HG03469 (cell line): Measurements from ENCODE around the gene TRAPPC12.

Source experiments
- ATAC-seq: cut with Tn5 transposase; IDR thresholded peaks from one replicate; pipeline ENCODE4 v1.9.1; 2021; ENCODE audit warnings: mild to moderate bottlenecking, moderate library complexity, moderate number of reproducible peaks; ENCODE audit not compliant: unreplicated experiment

TRAPPC12 gene

DNA sequence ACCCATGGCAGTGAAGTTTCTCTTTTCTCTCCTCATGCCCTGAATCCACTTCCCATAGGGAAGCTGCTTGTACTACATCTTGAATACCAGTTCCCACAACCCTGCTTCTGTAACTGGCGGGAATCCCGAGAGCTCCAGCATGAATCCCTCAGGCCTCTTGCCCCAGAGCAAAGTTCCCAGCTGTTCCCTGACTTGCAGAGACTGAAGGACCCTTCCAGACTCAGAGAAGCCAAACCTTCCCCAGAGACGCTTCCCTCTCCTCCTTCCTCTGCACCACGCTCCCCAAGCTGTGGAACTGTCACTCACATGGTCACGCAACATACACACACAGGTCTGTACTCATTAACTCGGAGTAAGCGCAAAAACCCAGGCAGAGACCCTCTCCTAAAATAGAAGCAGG lies 26.4 kb downstream of the TRAPPC12 start:
- ATAC-seq = no peak

DNA sequence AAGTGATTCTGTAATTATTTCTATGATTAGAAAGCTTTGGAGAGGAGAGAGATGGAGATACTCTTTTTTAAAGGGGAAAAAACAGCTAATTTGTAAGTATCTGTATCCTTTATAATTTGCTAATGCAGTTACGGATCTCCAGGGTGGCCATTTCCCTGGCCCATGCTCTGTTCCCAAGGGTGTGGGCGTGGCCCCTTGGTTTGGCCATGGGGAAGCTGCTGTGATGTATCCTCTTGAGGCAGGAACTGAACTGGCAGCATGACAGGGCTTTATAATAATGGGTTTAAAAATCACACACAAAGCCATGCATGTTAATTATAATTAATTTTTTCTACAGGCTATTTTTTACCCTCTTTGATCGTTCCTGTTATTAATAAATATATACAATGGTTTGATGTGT lies 27.0 kb downstream of the TRAPPC12 start:
- no peak for ATAC-seq

DNA sequence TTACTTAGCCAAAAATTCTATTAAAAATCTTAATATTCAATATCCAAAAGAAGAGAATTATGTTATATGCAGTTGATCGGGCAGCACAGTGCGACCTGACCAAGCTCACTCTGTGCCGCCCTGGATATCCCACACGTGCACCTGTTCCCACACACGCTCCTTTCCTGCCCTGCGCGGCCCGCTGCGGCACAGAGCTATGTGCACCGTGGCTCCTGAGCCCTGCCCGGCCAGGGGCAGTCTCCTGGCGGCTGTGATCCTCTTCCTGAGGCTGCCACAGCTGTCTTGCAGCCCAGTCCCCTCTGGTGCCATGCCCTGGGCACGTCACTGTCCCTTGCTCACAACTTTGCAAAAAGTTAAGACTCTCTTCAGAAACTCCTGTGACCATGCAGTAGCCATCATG lies 29.3 kb downstream of the TRAPPC12 start:
- ATAC-seq = no peak

DNA sequence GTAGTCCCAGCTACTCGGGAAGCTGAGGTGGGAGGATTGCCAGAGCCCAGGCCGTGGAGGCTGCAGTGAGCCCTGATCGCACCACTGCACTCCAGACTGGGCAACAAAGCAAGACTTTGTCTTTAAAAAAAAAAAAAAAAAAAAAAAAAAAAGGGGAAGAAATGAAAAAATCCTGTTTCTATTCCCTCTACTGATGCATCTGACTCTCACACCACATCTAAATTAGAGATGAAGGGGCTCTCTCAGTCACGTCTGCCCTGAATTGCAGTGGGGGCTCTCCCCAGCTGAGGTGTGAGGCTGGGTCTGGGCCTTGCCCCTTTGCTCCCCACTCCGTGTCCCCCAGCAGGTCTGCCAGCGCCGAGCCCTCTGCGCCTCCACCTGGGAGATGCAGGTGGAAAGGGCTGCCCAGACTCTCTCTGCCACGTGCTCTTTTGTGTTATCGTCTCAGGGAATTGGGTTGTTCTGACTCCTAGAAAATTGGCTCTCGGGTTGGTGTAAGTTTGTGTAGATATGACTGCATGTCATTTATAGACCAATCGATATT lies 30.2 kb downstream of the TRAPPC12 start:
- no peak for ATAC-seq

DNA sequence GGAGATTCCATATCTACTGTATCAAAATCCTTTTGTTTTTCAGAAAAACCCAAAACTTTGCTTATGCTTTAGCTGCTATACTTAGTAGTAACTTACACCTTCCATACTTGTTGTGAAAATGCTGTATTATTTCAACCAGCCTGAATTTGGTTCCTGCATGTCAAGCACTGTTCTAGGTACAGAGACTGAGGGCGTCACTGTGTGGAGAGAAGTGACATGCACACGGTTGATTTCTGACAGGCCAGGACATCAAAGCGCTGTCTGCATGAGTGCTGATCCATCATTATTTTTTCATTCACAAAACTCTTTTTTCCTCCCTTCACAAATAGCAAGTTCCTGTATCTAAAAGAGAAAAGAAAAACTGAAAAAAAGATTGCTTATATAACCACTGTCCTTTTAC lies 31.6 kb downstream of the TRAPPC12 start:
- no peak for ATAC-seq

DNA sequence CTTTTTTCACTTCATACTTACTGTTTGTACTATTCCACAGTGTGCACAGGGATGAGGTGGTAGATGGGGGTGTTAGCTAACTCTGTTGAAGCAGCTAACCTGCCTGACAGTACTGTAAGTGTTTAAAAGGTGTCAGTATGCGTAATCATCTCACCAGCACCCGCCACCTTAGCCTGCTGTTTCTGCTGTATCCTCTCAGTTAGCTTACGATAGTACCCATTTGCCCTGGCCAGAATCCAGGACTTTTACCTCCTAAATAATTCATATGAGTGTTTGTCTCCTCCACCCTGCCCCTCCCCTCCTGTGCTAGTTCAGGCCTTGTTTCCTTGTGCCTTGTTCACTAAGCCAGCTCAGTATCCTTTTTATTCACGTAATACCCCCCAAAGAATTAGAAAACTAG lies 34.2 kb downstream of the TRAPPC12 start:
- ATAC-seq = no peak

DNA sequence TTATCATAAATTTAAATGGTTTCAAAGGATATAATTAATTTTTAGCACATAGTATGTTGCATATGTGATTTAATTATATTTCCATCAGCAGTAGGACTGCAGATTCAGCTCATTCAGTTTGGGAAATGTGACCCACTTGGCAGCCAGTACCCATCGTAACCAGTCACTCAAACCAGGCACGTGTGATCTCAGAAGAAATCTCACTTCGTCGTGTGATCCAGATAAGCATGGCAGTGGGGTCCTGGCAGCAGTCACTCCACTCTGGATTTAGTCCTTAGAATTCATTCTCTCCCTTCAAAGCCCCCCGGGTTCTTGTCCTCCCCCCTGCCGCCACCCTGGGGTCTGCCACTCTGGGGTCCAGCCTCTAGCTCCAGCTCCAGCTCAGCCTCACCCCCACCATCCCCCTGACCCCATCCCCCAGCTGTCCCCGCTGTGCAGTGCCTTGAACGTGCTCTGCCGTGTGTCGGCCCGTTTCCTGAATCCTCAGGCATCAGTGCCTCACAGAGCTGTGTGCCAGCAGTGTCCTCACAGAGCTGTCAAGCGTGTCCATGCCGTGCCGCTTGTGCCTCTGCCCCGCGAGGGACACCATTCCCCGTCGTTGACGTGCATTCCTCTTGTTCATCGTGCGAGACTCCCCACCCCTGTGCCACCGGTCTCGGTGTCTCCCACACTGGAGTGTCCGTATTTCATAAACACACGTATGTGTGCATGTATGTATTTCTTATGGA lies 34.8 kb downstream of the TRAPPC12 start:
- ATAC-seq = no peak

DNA sequence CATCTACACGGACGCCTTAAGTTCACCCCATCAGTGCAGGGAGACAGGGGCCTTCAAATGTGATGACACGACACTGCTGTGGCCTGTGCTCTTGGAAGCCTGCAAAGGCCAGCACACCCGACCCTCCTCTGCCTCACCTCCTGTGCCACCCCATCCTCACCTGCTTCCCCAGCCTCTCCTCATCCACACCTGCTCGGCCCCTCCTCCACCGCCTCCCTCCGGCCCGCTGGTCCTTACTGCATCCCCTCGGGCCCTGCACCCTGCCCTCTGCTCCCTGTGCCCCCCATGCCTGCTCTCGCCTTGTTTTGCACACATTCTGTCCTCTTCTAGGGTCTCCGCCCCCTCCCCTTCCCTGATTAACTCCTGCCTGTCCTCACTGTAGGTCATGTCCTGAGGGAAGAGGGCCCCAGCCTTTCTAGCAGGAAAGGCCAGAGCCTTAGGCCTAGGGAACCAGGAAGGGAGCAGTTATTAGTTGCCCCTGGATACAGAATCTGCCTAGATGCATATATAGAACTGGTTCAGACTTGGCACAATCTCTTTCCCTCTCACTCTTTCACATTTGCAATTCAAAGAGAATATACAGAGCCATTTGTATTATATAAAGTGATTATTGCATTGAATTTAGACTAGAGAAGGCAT lies 39.4 kb downstream of the TRAPPC12 start:
- no peak for ATAC-seq

DNA sequence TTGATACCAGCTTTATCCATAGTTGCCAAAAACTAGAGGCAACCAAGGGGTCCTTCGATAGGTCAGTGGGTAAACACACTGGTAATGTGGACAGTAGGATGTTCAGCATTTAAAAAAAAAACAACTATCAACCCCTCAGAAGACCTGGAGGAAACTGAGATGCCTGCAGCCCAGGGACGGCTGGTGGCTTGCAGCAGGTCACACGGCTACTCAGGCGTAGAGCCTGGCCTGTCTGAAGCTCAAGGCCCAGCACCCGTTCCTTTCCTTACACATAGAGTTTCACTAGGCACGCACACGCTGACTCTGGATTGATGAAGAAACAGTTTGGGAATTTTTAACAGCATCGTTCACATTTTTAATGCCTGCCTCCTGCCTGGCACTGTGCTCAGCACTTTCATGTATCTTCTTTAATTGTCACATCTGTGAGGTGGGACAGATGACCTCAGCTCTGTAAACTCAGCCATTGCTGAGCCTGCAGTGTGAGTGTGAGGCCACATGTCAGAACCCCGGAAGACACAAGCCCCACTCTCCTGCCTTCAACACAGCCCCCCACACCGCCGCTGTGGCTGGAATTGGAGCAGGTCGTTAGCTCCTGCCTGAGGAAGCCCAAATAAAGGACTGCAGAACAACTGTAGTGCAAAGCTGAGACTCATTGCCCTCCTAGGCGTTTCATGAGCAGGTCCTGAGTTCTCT lies 40.7 kb downstream of the TRAPPC12 start:
- no peak for ATAC-seq

DNA sequence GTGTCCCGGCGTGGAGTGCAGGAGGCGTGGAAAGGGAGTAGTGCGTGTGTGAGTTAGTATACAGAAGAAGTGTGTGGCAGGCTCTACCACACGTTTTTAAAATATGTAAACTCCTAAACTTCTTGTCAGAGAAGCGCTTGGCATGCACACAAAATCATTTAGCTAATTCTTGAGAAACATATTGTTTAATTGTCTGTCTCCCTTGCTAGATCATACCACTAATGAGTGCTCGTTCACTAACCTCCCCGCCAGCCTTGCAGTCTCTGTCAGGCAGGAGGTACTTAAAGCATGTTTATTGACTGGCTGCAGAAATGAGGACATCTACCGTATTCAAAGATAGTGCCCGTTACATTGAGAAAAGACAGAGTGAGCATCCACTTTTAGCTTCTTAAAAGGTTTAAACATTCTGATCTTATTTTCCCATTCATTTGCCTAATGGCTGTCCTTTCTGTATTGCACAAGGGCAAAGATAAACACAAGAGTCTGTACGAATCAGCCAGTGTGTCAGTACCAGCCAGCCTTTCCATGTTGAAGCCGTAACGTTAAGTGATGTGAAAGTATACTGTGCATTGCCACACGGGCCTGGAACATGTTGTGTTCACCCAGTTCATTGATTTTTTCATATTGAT lies 41.4 kb downstream of the TRAPPC12 start:
- ATAC-seq = no peak

DNA sequence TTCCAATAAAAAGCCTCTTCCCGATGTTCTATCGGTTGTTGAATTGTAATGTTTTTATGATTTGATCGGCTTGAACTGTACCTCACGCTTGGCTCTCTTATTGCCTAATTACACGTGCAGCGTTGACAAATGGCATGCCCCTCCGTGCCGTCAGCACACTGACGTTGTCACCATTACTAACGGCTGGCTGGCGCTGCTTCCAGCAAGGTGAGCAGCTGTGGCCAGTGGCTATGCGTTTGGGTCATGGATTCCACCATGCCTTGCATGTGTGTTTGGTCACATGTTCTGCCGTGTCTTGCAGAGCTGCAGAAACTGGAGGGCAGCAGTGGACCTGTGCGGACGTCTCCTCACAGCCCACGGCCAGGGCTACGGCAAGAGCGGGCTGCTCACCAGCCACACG lies 42.1 kb downstream of the TRAPPC12 start:
- no peak for ATAC-seq

DNA sequence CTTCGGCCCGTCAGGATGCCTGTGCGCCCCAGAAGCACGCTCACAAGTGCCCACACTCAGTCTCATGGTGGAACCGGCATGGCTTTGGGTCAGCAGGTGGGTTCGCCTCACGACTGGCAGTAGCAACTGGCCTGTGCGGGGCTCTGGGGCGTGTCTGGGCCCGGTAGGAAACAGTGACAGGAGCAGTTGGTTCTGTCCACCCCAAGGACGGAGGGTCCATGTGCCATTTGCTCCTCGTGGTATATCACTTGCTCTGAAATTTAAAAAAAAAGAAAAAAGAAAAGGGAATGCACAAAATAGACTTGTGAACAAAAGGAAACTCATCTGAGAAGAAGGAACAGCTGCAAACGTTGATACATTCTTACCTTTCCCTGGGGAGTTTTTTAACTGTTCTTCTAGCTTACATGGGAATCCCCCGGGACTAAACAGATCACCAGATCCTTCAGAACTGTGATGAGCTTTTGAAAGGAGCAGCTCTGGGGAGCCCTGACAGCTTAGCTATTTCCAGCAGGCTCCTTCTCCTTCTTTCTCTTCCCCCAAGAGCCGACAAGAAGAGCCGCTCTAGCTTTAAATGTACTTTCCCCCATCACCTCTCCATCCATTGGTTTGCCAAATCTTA lies 42.8 kb downstream of the TRAPPC12 start:
- ATAC-seq = no peak

DNA sequence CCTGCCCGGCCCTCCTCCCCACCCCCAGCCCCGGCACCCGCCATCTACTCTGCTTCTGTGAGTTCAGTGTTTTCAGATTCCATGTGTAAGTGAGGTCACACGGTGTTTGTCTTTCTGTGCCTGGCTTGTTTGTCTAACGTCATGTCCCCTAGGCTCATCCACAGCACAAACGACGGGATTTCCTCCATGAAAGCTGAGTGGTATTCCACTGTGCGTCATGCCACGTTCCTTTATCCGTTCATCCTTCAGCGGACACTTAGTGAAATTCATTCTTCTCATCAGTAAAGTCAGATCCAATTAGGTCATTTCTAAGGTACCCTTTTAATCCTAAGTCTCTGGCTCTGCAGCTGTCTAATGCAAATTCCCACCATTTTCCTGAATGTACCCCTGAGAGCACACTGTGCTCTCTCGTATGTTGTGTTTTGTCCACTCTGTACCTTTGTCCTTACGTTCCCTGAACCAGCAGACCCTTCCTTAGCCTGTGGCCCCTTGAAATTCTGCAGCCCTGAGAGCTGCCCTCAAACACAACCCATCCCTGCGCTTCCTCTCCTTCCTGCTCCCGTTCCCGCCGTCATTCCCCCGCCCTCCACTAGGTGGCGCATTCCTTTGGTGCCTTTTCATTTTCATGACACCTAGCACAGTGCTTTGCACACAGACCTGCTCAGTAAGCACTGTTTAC lies 44.1 kb downstream of the TRAPPC12 start:
- no peak for ATAC-seq

DNA sequence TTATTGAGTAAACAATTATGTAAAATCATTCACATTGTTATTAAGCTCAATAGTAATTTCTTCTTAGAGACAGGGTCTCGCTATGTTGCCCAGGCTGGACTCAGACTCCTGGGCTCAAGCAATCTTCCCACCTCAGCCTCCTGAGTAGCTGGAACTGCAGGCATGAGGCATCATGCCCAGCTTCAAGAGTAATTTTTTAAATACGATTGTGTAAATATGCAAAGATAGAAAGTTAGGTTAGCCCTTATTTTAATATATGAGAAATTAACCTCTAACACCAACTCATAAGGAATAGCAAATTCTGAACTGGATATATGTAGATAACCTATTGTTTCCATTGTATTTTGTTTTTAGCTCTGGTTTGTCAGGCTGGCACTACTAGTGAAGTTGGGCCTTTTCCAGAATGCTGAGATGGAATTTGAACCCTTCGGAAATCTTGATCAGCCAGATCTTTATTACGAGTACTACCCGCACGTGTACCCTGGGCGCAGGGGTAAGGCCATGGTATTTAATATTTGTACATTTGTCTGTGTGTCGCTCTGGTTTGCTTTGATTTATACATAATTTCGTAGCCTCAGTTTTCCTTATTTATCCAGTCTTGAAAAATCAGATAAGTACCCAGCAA lies 44.8 kb downstream of the TRAPPC12 start:
- ATAC-seq = no peak

DNA sequence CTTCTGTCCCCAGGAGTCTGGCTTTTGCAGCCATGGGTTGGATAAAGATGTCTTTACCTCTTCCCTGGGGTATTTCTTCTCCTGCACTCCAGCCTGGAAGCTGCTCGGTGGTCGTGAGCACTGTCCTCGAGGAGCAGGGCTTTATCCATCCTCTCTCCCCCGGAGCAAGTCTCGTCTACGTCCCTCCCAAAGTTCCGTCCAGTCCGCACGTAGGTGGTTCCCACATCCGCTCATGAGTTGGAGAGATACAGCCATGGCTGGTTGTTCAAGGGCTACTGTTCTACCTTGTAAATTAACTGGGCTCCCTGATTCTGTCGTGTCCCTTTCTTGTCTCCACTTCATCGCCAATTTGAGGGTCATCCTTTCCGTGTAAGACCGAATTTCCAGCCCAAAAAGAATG lies 47.1 kb downstream of the TRAPPC12 start:
- no peak for ATAC-seq

DNA sequence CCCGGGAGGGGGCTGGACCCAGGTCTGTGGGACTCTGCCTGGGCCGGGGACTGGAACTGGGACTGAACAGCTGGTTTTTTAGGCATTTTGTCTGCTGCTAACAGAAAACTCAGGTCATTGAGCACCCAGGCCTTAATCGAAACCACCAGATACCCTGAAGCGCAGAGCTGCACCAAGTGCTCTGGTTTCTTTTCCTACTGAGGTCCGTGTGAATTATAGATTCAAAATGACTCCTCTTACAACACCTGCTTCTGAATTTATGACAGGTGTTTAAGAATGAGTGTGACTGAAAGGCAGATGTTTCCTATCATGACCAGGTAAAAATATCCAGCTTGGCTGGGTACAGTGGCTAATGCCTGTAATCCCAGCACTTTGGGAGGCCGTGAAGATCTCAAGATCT lies 47.8 kb downstream of the TRAPPC12 start:
- no peak for ATAC-seq

DNA sequence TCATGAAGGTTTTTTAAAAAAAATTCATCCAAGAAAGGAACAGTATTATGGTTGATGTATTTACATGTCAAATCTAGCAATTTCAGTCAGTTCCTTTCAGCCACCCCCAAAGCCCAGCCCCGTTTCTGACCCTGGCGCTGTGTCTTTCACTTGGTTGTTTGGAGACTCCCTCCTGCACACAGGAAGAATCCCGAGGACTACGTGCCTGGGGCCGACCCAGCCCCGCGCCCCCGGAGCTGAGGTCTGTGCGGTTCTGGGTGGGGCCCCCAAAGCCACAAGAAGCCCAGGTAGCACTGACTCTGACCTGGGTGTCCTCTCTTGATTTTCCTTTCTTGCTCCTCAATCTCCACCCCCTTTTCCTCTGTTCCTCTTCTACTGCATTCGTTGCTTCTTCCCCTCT lies 49.1 kb downstream of the TRAPPC12 start:
- no peak for ATAC-seq

DNA sequence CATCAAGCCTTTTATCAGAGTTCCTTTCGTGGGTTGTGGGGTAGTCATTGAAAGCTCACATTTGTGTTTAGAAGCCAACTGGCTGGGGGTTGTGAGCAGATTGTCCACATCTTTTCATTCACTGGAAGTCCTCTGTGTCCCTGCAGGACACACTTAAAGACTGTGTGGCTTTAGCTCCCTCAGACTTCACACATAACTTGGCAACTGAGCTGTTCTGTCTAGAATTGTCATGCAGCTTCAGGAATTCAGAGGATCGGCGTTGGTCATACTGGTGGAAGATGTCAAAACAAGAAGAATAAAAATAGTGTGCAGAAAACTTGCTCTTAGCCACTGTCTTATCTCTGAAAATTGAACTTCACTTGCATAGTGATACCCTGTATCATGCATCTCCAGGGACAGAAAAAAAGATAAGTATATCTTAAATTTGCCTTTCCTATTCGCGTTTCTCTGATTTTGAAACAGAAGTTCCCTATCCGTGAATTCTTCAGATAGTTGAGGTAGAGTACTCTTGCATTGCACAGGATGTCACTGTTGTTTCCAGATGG lies 49.6 kb downstream of the TRAPPC12 start:
- no peak for ATAC-seq

DNA sequence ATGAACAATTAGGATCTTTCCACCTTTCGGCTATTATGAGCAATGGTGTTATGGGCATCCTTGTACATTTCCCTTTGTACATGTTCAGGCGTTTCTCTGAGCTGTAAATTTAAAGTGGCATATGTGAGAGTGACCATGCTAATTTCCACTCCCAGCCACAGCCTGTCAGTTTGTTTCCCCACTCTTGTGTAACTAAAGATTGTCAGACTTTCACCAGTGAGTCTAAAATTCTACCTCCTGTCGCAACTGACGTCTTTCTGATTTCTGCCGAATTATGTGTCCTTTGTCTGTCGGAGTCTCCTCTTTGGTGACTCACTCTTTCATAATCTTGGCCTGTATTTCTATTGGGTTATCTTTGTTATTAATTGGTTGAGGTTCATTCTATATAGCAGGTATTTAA lies 50.7 kb downstream of the TRAPPC12 start:
- ATAC-seq = no peak
